HCT116 (cell line): ENCODE results near the gene PNLIP. TPM values are rescaled to one million over a fixed set of nuclear protein-coding genes. Genes with fewer than 3 reads are reported as not detected.

Source experiments
- ATAC-seq: fragments of 200-7000 bp; cut with Tn5 transposase; 2 replicates; pipeline ENCODE4 v1.9.1; 2020; ENCODE audit warnings: mild to moderate bottlenecking, moderate library complexity
- BruUV-seq: library from RNA; stranded (reverse); fragments of 400-500 nt; replicated peaks from 2 replicates; lab custom pipeline; 2021; lab: Mats Ljungman, UMichigan
- CTCF ChIA-PET: fragments of 300-600 bp; sonication (Branson Sonifier 250); formaldehyde crosslinking; loops from one replicate; lab custom pipeline; 2021; ENCODE audit warnings: antibody characterized with exemption; lab: Charles Lee
- POLR2A ChIA-PET: fragments of 300-600, 350-600 bp; sonication (Branson Sonifier 250); formaldehyde crosslinking; loops from one replicate; lab custom pipeline; 2021; ENCODE audit warnings: antibody characterized with exemption; lab: Charles Lee
- RAD21 ChIA-PET, 2 experiments: fragments of 300-600 bp; sonication (Branson Sonifier 250); formaldehyde crosslinking; loops; one replicate each; lab custom pipeline; 2023; ENCODE audit warnings: low total read pairs in 2 of 2; ENCODE audit not compliant: uncharacterized antibody in 2 of 2, unreplicated experiment in 2 of 2, low non-redundant PET in 1 of 2; lab: Charles Lee
- DNase-seq: peaks from one replicate; pipeline ENCODE4 v3.0.0-alpha.2; 2010; ENCODE audit warnings: low read depth, low spot score
- H2AFZ ChIP-seq: fragments of 200-600 bp; shearing (Covaris generic), sonication (generic); 2 replicates; pipeline ENCODE4 v1.6.1; 2017; ENCODE audit warnings: low read depth, mixed run types, mixed read lengths, antibody characterized with exemption, low read length; ENCODE audit not compliant: poor library complexity, severe bottlenecking
- H3K27ac ChIP-seq: 2 replicates; pipeline ENCODE4 v1.5.1; 2012; ENCODE audit warnings: low read depth, low read length
- H3K27me3 ChIP-seq: fragments of 200-600 bp; sonication (generic); 2 replicates; pipeline ENCODE4 v1.6.1; 2016; ENCODE audit warnings: mixed run types, low read length, mixed read lengths; ENCODE audit not compliant: insufficient read depth
- H3K36me3 ChIP-seq, 2 experiments: fragments of 200-500 bp in 1 of 2; fragments of 200-600 bp in 1 of 2; sonication (Bioruptor generic) in 1 of 2; sonication (generic) in 1 of 2; 2 replicates each; pipeline versions ENCODE4 v1.5.1 to v1.6.1; 2014 to 2016; ENCODE audit warnings: low read length in 2 of 2, inconsistent platforms in 1 of 2, mixed read lengths in 1 of 2, mixed run types in 1 of 2; ENCODE audit not compliant: insufficient read depth in 2 of 2, control insufficient read depth in 1 of 2
- H3K4me1 ChIP-seq, 2 experiments: fragments of 200-600 bp in 1 of 2; sonication (generic) in 1 of 2; 2 replicates each; pipeline versions ENCODE4 v1.5.1 to v1.6.1; 2012 to 2017; ENCODE audit warnings: low read length in 2 of 2, inconsistent platforms in 1 of 2, mild to moderate bottlenecking in 1 of 2, mixed read lengths in 1 of 2, mixed run types in 1 of 2, moderate library complexity in 1 of 2; ENCODE audit not compliant: insufficient read depth in 2 of 2, control insufficient read depth in 1 of 2
- H3K4me2 ChIP-seq: fragments of 200-600 bp; sonication (generic); 2 replicates; pipeline ENCODE4 v1.6.1; 2017; ENCODE audit warnings: mixed run types, low read length, mixed read lengths
- H3K4me3 ChIP-seq, 2 experiments: fragments of 200-600 bp in 1 of 2; sonication (generic) in 1 of 2; replicated peaks in 1 of 2; 2 replicates each; pipeline ENCODE4 v1.5.1; 2011 to 2016; ENCODE audit warnings: low read length in 2 of 2, control low read depth in 1 of 2, low read depth in 1 of 2, mild to moderate bottlenecking in 1 of 2, mixed read lengths in 1 of 2, mixed run types in 1 of 2
- H3K79me2 ChIP-seq: fragments of 200-600 bp; sonication (generic); 2 replicates; pipeline ENCODE4 v1.6.1; 2017; ENCODE audit warnings: mild to moderate bottlenecking, mixed run types, low read length, moderate library complexity, mixed read lengths; ENCODE audit not compliant: insufficient read depth
- H3K9ac ChIP-seq: fragments of 200-600 bp; sonication (generic); 2 replicates; pipeline ENCODE4 v1.6.1; 2016; ENCODE audit warnings: low read length, mixed read lengths
- H3K9me2 ChIP-seq: fragments of 200-600 bp; sonication (generic), shearing (Covaris generic); 2 replicates; pipeline ENCODE4 v1.6.1; 2017; ENCODE audit warnings: mixed run types, mild to moderate bottlenecking, moderate library complexity; ENCODE audit not compliant: insufficient read depth
- H3K9me3 ChIP-seq, 2 experiments: fragments of 200-500 bp in 1 of 2; fragments of 200-600 bp in 1 of 2; sonication (Bioruptor generic) in 1 of 2; sonication (generic) in 1 of 2; 2 replicates each; pipeline ENCODE4 v1.6.1; 2014 to 2017; ENCODE audit warnings: low read length in 2 of 2, mixed read lengths in 2 of 2, inconsistent platforms in 1 of 2, low read depth in 1 of 2, mild to moderate bottlenecking in 1 of 2, mixed run types in 1 of 2, moderate library complexity in 1 of 2; ENCODE audit not compliant: control insufficient read depth in 1 of 2, insufficient read depth in 1 of 2
- H4K20me1 ChIP-seq: fragments of 200-600 bp; sonication (generic), shearing (Covaris generic); 2 replicates; pipeline ENCODE4 v1.6.1; 2017; ENCODE audit warnings: mixed run types, mild to moderate bottlenecking, moderate library complexity; ENCODE audit not compliant: insufficient read depth
- CEBPB ChIP-seq: IDR thresholded peaks from 2 replicates; pipeline ENCODE4 v1.6.1; 2012; ENCODE audit warnings: low read depth
- EZH2phosphoT487 ChIP-seq: fragments of 200-600 bp; IDR thresholded peaks from 2 replicates; pipeline ENCODE4 v1.6.1; 2018; ENCODE audit warnings: antibody characterized with exemption, borderline replicate concordance
- POLR2A ChIP-seq: IDR thresholded peaks from 2 replicates; pipeline ENCODE4 v1.7.0; 2011; ENCODE audit warnings: borderline replicate concordance; ENCODE audit not compliant: insufficient read depth, insufficient read length; ENCODE audit errors: extremely low read depth
- SP1 ChIP-seq: IDR thresholded peaks from 2 replicates; pipeline ENCODE4 v1.6.1; 2012; ENCODE audit warnings: low read depth
- SRF ChIP-seq: IDR thresholded peaks from 2 replicates; pipeline ENCODE4 v1.6.1; 2012; ENCODE audit warnings: low read depth
- TCF7L2 ChIP-seq: IDR thresholded peaks from 2 replicates; pipeline ENCODE4 v1.7.0; 2011; ENCODE audit warnings: borderline replicate concordance, inconsistent platforms; ENCODE audit not compliant: insufficient read depth, insufficient read length; ENCODE audit errors: extremely low read depth
- ZNF274 ChIP-seq: fragments of 200-500 bp; sonication (Bioruptor generic); IDR thresholded peaks from 2 replicates; pipeline ENCODE4 v1.6.1; 2014; ENCODE audit warnings: mild to moderate bottlenecking, low read depth, low read length, inconsistent platforms
- intact Hi-C: fragments of 100-400 bp; cut with micrococcal nuclease; formaldehyde crosslinking; loops from 2 replicates; pipeline ENCODE4 v1.10.0; 2022
- total RNA-seq: library from RNA; stranded (reverse); gene quantifications from one replicate; pipeline ENCODE4 v1.2.1, GENCODE V29; 2021; ENCODE audit not compliant: unreplicated experiment
- TF ChIP-seq, protein P1 (sequence below), 3 experiments: fragments of 200-600 bp in 1 of 3; sonication (generic) in 1 of 3; IDR thresholded peaks in 2 of 3; conservative IDR thresholded peaks in 1 of 3; 2 replicates each; pipeline ENCODE4 v1.5.1; 2012 to 2017; ENCODE audit warnings: low read depth in 2 of 3, low read length in 2 of 3, antibody characterized with exemption in 1 of 3, borderline replicate concordance in 1 of 3, control low read depth in 1 of 3, mild to moderate bottlenecking in 1 of 3, mixed read lengths in 1 of 3, mixed run types in 1 of 3, moderate library complexity in 1 of 3; ENCODE audit not compliant: insufficient read depth in 1 of 3
- TF ChIP-seq, protein P2 (sequence below): IDR thresholded peaks from 2 replicates; pipeline ENCODE4 v1.6.1; 2012; ENCODE audit warnings: low read depth

PNLIP gene
- total RNA-seq, 1 experiment from 2014 or later = 1.3 TPM

GRCh38 chr10:116524736-116525135 is 21.0 kb upstream of the PNLIP start:
- ChIA-PET CTCF (interaction anchor here (1.6 kb wide), 1 partner anchor 14 kb away, joined by 5 read pairs; no protein-coding TSS in a partner anchor), POLR2A (no interaction called here), RAD21 (no interaction called here)
- no peaks in the 10 kb centered on the region for H3K4me1 ChIP-seq
- no peak overlapping the region for H3K9ac ChIP-seq
- no peak overlapping the region for H3K27ac ChIP-seq
- peaks cover 21% of the 10 kb centered on the region for H3K27me3 ChIP-seq
- H3K9me2 ChIP-seq = no peaks in the 10 kb centered on the region
- TF ChIP-seq EZH2phosphoT487 (no peak), ZNF274 (no peak), SP1 (no peak), TCF7L2 (no peak), SRF (no peak), POLR2A (no peak), CEBPB (no peak)
- TF ChIP-seq, protein P1, sequence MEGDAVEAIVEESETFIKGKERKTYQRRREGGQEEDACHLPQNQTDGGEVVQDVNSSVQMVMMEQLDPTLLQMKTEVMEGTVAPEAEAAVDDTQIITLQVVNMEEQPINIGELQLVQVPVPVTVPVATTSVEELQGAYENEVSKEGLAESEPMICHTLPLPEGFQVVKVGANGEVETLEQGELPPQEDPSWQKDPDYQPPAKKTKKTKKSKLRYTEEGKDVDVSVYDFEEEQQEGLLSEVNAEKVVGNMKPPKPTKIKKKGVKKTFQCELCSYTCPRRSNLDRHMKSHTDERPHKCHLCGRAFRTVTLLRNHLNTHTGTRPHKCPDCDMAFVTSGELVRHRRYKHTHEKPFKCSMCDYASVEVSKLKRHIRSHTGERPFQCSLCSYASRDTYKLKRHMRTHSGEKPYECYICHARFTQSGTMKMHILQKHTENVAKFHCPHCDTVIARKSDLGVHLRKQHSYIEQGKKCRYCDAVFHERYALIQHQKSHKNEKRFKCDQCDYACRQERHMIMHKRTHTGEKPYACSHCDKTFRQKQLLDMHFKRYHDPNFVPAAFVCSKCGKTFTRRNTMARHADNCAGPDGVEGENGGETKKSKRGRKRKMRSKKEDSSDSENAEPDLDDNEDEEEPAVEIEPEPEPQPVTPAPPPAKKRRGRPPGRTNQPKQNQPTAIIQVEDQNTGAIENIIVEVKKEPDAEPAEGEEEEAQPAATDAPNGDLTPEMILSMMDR (IDR thresholded peaks at IDR 0.05 in 2 of 3, conservative IDR thresholded peaks at IDR 0.05 in 1 of 3; ENCODE audit: borderline replicate concordance in 1 of 3, insufficient read depth in 1 of 3, low read depth in 2 of 3, low read length in 2 of 3) = no peak
- TF ChIP-seq, protein P2, sequence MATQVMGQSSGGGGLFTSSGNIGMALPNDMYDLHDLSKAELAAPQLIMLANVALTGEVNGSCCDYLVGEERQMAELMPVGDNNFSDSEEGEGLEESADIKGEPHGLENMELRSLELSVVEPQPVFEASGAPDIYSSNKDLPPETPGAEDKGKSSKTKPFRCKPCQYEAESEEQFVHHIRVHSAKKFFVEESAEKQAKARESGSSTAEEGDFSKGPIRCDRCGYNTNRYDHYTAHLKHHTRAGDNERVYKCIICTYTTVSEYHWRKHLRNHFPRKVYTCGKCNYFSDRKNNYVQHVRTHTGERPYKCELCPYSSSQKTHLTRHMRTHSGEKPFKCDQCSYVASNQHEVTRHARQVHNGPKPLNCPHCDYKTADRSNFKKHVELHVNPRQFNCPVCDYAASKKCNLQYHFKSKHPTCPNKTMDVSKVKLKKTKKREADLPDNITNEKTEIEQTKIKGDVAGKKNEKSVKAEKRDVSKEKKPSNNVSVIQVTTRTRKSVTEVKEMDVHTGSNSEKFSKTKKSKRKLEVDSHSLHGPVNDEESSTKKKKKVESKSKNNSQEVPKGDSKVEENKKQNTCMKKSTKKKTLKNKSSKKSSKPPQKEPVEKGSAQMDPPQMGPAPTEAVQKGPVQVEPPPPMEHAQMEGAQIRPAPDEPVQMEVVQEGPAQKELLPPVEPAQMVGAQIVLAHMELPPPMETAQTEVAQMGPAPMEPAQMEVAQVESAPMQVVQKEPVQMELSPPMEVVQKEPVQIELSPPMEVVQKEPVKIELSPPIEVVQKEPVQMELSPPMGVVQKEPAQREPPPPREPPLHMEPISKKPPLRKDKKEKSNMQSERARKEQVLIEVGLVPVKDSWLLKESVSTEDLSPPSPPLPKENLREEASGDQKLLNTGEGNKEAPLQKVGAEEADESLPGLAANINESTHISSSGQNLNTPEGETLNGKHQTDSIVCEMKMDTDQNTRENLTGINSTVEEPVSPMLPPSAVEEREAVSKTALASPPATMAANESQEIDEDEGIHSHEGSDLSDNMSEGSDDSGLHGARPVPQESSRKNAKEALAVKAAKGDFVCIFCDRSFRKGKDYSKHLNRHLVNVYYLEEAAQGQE = no peak
- H3K9me3 ChIP-seq = no peaks in the 10 kb centered on the region
- no peak overlapping the region for H2AFZ ChIP-seq
- no peaks in the 10 kb centered on the region for H4K20me1 ChIP-seq
- no peak overlapping the region for H3K4me3 ChIP-seq
- no TSS peak for BruUV-seq
- no peak overlapping the region for H3K4me2 ChIP-seq
- no peak for ATAC-seq
- H3K36me3 ChIP-seq = no peaks in the 10 kb centered on the region
- DNase-seq = no peak
- intact Hi-C loops = loop anchor here (5.0 kb wide), 1 partner anchor 52 kb away; no protein-coding TSS in a partner anchor
- H3K79me2 ChIP-seq = no peaks in the 10 kb centered on the region
